SK-N-SH (cell line): ENCODE measurements around the gene DDX25. TPM values are rescaled to one million over a fixed set of nuclear protein-coding genes. Genes with fewer than 3 reads are reported as not detected.
A peak's percentile ranks its signal among the peaks of the same experiment; 100 is the strongest.

Experiments
- CTCF ChIA-PET: fragments of 300-600, 350-600 bp; formaldehyde crosslinking; extraction: SDS; loops from one replicate; lab custom pipeline; 2021; lab: Yijun Ruan, JAX
- POLR2A ChIA-PET: fragments of 350-600 bp; sonication (Branson Sonifier 250); formaldehyde crosslinking; extraction: SDS; loops from one replicate; lab custom pipeline; 2020; ENCODE audit warnings: antibody characterized with exemption, inconsistent platforms; lab: Yijun Ruan, JAX
- DNase-seq: peaks from one replicate; pipeline ENCODE4 v3.0.0; 2012
- H2AFZ ChIP-seq: fragments of 200-600 bp; sonication (generic); 2 replicates; pipeline ENCODE4 v1.8.1; 2016; ENCODE audit warnings: antibody characterized with exemption, mild to moderate bottlenecking, low read depth
- H3F3A ChIP-seq: fragments of 200-600 bp; sonication (generic); replicated peaks from 2 replicates; pipeline ENCODE3; 2016; ENCODE audit warnings: antibody characterized with exemption, mild to moderate bottlenecking; ENCODE audit not compliant: insufficient read depth
- H3K27ac ChIP-seq, 2 experiments: fragments of 200-500 bp in 1 of 2; fragments of 200-600 bp in 1 of 2; sonication (Bioruptor generic) in 1 of 2; sonication (generic), shearing (Covaris generic) in 1 of 2; 2 replicates each; pipeline versions ENCODE4 v1.5.1 to v1.6.1; 2014 to 2016; ENCODE audit warnings: low read depth in 2 of 2, inconsistent platforms in 1 of 2, low read length in 1 of 2, mild to moderate bottlenecking in 1 of 2, mixed read lengths in 1 of 2
- H3K27me3 ChIP-seq: fragments of 200-600 bp; sonication (generic), shearing (Covaris generic); 2 replicates; pipeline ENCODE4 v1.6.1; 2016; ENCODE audit warnings: mixed run types; ENCODE audit not compliant: insufficient read depth
- H3K36me3 ChIP-seq, 2 experiments: fragments of 200-500 bp in 1 of 2; fragments of 200-600 bp in 1 of 2; sonication (Bioruptor generic) in 1 of 2; sonication (generic) in 1 of 2; replicated peaks in 1 of 2; 2 replicates each; pipeline versions ENCODE3 to v1.5.1; 2014 to 2016; ENCODE audit warnings: low read length in 1 of 2, mild to moderate bottlenecking in 1 of 2; ENCODE audit not compliant: insufficient read depth in 2 of 2, control insufficient read depth in 1 of 2
- H3K4me1 ChIP-seq, 2 experiments: fragments of 200-500 bp in 1 of 2; fragments of 200-600 bp in 1 of 2; sonication (Bioruptor generic) in 1 of 2; sonication (generic), shearing (Covaris generic) in 1 of 2; 2 replicates each; pipeline versions ENCODE4 v1.5.1 to v1.6.1; 2014 to 2016; ENCODE audit warnings: low read depth in 1 of 2, low read length in 1 of 2, mixed run types in 1 of 2; ENCODE audit not compliant: insufficient read depth in 2 of 2, control insufficient read depth in 1 of 2
- H3K4me2 ChIP-seq: fragments of 200-600 bp; sonication (generic), shearing (Covaris generic); 2 replicates; pipeline ENCODE4 v1.6.1; 2017; ENCODE audit warnings: mixed run types
- H3K4me3 ChIP-seq, 2 experiments: fragments of 200-500 bp in 1 of 2; fragments of 200-600 bp in 1 of 2; sonication (Bioruptor generic) in 1 of 2; sonication (generic), shearing (Covaris generic) in 1 of 2; 2 replicates each; pipeline versions ENCODE4 v1.5.1 to v1.8.1; 2014 to 2016; ENCODE audit warnings: low read depth in 2 of 2, inconsistent platforms in 1 of 2, low read length in 1 of 2, mild to moderate bottlenecking in 1 of 2, mixed read lengths in 1 of 2, moderate library complexity in 1 of 2
- H3K79me2 ChIP-seq: fragments of 200-600 bp; sonication (generic); 2 replicates; pipeline ENCODE4 v1.8.1; 2017; ENCODE audit warnings: mild to moderate bottlenecking; ENCODE audit not compliant: insufficient read depth
- H3K9ac ChIP-seq: fragments of 200-600 bp; sonication (generic); 2 replicates; pipeline ENCODE4 v1.6.1; 2017; ENCODE audit warnings: mixed run types
- H3K9me2 ChIP-seq: fragments of 200-600 bp; sonication (generic); 2 replicates; pipeline ENCODE4 v1.6.1; 2017; ENCODE audit warnings: mixed run types
- H3K9me3 ChIP-seq: fragments of 200-600 bp; sonication (generic); 2 replicates; pipeline ENCODE4 v1.6.1; 2017; ENCODE audit warnings: mixed run types, mild to moderate bottlenecking, moderate library complexity
- H4K20me1 ChIP-seq: fragments of 200-600 bp; sonication (generic); 2 replicates; pipeline ENCODE4 v1.6.1; 2017; ENCODE audit warnings: mild to moderate bottlenecking, mixed run types; ENCODE audit not compliant: insufficient read depth
- ELF1 ChIP-seq: IDR thresholded peaks from 2 replicates; pipeline ENCODE4 v1.4.0; 2012
- EP300 ChIP-seq, 2 experiments: IDR thresholded peaks; 2 replicates each; pipeline versions ENCODE4 v1.4.0 to v1.6.1; 2012; ENCODE audit warnings: borderline replicate concordance in 1 of 2, low read depth in 1 of 2, low read length in 1 of 2
- GABPA ChIP-seq: IDR thresholded peaks from 2 replicates; pipeline ENCODE4 v1.4.0; 2012; ENCODE audit warnings: low read depth, mild to moderate bottlenecking
- GATA2 ChIP-seq: sonication (generic); formaldehyde crosslinking; IDR thresholded peaks from 2 replicates; pipeline ENCODE4 v1.5.0; 2020; ENCODE audit warnings: mild to moderate bottlenecking, missing genetic modification reagents
- NFIC ChIP-seq: IDR thresholded peaks from 2 replicates; pipeline ENCODE4 v1.4.0; 2012; ENCODE audit warnings: borderline replicate concordance
- NRF1 ChIP-seq: IDR thresholded peaks from 2 replicates; pipeline ENCODE4 v1.6.1; 2012; ENCODE audit warnings: low read depth, mild to moderate bottlenecking, low read length
- PBX3 ChIP-seq: IDR thresholded peaks from 2 replicates; pipeline ENCODE4; 2012
- RAD21 ChIP-seq: IDR thresholded peaks from 2 replicates; pipeline ENCODE4 v1.6.1; 2012; ENCODE audit warnings: mild to moderate bottlenecking, low read length
- RCOR1 ChIP-seq: fragments of 150-350 bp; IDR thresholded peaks from 2 replicates; pipeline ENCODE4 v1.6.1; 2017; ENCODE audit warnings: antibody characterized with exemption, low read length
- RXRA ChIP-seq: IDR thresholded peaks from 2 replicates; pipeline ENCODE4 v1.4.0; 2012; ENCODE audit warnings: low read depth, mild to moderate bottlenecking, borderline replicate concordance
- TAF1 ChIP-seq: IDR thresholded peaks from 2 replicates; pipeline ENCODE4 v1.6.1; 2012; ENCODE audit warnings: low read depth, mild to moderate bottlenecking, low read length, moderate library complexity, borderline replicate concordance
- TCF12 ChIP-seq: IDR thresholded peaks from 2 replicates; pipeline ENCODE4 v1.4.0; 2012
- TEAD4 ChIP-seq: IDR thresholded peaks from 2 replicates; pipeline ENCODE4 v1.4.0; 2012; ENCODE audit warnings: mild to moderate bottlenecking, borderline replicate concordance; ENCODE audit not compliant: insufficient read depth
- whole genome bisulfite sequencing: methylation state at CpG from one replicate; pipeline ENCODE4 v1.1.6; 2017; ENCODE audit warnings: low lambda C conversion rate; 5-methylcytosine and 5-hydroxymethylcytosine counted together
- polyA plus RNA-seq, 3 experiments: library from polyadenylated mRNA; depleted of rRNA; stranded (reverse); fragments of >200 nt; gene quantifications; 2 replicates each; pipeline ENCODE4 v1.2.3, GENCODE V29; 2012
- TF ChIP-seq, protein P1 (sequence below): fragments of 200-600 bp; sonication (generic); IDR thresholded peaks from 2 replicates; pipeline ENCODE4 v1.6.1; 2017; ENCODE audit warnings: antibody characterized with exemption, mild to moderate bottlenecking, moderate library complexity
- TF ChIP-seq, protein P2 (sequence below): IDR thresholded peaks from 2 replicates; pipeline ENCODE4 v1.4.0; 2012; ENCODE audit warnings: low read depth, borderline replicate concordance

Gene DDX25
- polyA plus RNA-seq, 1 of the 3 experiments (the other 2 are of a cell fraction) = 0.12 TPM

DNA sequence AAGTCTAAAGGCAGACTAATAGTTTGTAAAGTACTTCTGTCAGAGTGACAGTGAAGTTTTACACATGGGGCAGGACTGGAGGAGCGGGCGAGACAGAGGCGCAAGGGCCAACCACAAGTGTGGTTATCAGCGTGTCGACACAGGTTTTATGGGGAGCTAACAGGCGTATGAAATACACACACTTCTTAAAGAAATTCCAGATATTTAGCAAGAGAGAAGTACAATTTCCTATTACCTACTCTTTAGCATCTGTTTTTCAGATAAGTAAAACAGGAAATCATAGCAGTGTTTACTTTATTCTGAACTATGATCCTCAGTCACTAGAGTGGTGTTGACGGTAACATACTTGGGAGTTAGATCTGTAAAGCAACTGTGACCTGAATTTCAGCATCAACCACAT, 64.0 kb downstream of the DDX25 start (continued):
- TF ChIP-seq, protein P1, sequence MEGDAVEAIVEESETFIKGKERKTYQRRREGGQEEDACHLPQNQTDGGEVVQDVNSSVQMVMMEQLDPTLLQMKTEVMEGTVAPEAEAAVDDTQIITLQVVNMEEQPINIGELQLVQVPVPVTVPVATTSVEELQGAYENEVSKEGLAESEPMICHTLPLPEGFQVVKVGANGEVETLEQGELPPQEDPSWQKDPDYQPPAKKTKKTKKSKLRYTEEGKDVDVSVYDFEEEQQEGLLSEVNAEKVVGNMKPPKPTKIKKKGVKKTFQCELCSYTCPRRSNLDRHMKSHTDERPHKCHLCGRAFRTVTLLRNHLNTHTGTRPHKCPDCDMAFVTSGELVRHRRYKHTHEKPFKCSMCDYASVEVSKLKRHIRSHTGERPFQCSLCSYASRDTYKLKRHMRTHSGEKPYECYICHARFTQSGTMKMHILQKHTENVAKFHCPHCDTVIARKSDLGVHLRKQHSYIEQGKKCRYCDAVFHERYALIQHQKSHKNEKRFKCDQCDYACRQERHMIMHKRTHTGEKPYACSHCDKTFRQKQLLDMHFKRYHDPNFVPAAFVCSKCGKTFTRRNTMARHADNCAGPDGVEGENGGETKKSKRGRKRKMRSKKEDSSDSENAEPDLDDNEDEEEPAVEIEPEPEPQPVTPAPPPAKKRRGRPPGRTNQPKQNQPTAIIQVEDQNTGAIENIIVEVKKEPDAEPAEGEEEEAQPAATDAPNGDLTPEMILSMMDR = no peak
- TF ChIP-seq TCF12 = no peak
- TF ChIP-seq GABPA = no peak
- TF ChIP-seq, protein P2, sequence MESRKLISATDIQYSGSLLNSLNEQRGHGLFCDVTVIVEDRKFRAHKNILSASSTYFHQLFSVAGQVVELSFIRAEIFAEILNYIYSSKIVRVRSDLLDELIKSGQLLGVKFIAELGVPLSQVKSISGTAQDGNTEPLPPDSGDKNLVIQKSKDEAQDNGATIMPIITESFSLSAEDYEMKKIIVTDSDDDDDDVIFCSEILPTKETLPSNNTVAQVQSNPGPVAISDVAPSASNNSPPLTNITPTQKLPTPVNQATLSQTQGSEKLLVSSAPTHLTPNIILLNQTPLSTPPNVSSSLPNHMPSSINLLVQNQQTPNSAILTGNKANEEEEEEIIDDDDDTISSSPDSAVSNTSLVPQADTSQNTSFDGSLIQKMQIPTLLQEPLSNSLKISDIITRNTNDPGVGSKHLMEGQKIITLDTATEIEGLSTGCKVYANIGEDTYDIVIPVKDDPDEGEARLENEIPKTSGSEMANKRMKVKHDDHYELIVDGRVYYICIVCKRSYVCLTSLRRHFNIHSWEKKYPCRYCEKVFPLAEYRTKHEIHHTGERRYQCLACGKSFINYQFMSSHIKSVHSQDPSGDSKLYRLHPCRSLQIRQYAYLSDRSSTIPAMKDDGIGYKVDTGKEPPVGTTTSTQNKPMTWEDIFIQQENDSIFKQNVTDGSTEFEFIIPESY = no peak
- no peak for TF ChIP-seq RXRA
- no peak for TF ChIP-seq NFIC
- TF ChIP-seq, all 33 proteins: peak for 0

GRCh38 chr11:125971618-125972017, 67.3 kb downstream of the DDX25 start:
- no peaks in the 10 kb centered on the region for H3K9me3 ChIP-seq
- no peak overlapping the region for H3K4me2 ChIP-seq
- H4K20me1 ChIP-seq = no peaks in the 10 kb centered on the region
- no peak overlapping the region for H3K9ac ChIP-seq
- no peaks in the 10 kb centered on the region for H3K9me2 ChIP-seq
- H3K27me3 ChIP-seq = no peaks in the 10 kb centered on the region
- no peaks in the 10 kb centered on the region for H3F3A ChIP-seq
- CTCF ChIA-PET = interaction anchor here (0.5 to 2.3 kb wide), 10 partner anchors 12 to 222 kb away, joined by 3 to 6 read pairs (median 4); no protein-coding TSS in a partner anchor
- 60% methylated on average over 6 of the region's 6 CpGs for WGBS
- TF ChIP-seq TAF1 (no peak), PBX3 (no peak), ELF1 (no peak), GATA2 (CRISPR knock-in tag) (peak; percentile 83), TEAD4 (no peak), RCOR1 (peak; percentile 67; the same call in 1 of the 2 replicates), NRF1 (no peak), RXRA (no peak), RAD21 (peak; percentile 47), EP300 (IDR thresholded peaks at IDR 0.05; ENCODE audit: borderline replicate concordance in 1 of 2, low read depth in 1 of 2, low read length in 1 of 2) (peak in 1 of 2 experiments; percentile 31; a peak in 1 of 4 replicates)
- TF ChIP-seq, protein P1 = no peak
- POLR2A ChIA-PET = no interaction called here
- H2AFZ ChIP-seq = no peak overlapping the region
- H3K4me1 ChIP-seq = peaks cover 0 to 5% of the 10 kb centered on the region in 2 experiments; a peak in 1 of 4 replicates
- DNase-seq = peak; percentile 60
- peaks cover 0 to 3% of the 10 kb centered on the region in 2 experiments for H3K36me3 ChIP-seq
- 0 out of 4 replicates have a peak overlapping the region, but pooled peaks of 1 of the 2 experiments have one; percentile 11 for H3K27ac ChIP-seq
- H3K79me2 ChIP-seq = no peaks in the 10 kb centered on the region
- H3K4me3 ChIP-seq = no peak overlapping the region
